Spinal cord (tissue), 10 donors: ENCODE measurements around the gene TATDN3. TPM values are rescaled to one million over a fixed set of nuclear protein-coding genes. Genes with fewer than 3 reads are reported as not detected.
"Not testable (repeated sequence)": the region's sequence is repeated elsewhere in the genome, so short reads cannot be mapped to it uniquely, and the experiment has no call there.

Experiments
- DNase-seq, 6 donors: peaks; one replicate each; pipeline versions ENCODE4 v3.0.0 to v3.0.0-alpha.2; 2013 to 2015; ENCODE audit warnings: low spot score in 6 of 6, low read depth in 4 of 6
- H3K27ac ChIP-seq: one replicate; pipeline ENCODE4 v1.5.1; 2013; ENCODE audit warnings: low read depth, low read length, control low read depth
- H3K27me3 ChIP-seq: one replicate; pipeline ENCODE4 v1.6.1; 2013; ENCODE audit warnings: low read length; ENCODE audit not compliant: control insufficient read depth, insufficient read depth
- H3K36me3 ChIP-seq: one replicate; pipeline ENCODE4 v1.6.1; 2013; ENCODE audit warnings: low read length; ENCODE audit not compliant: control insufficient read depth, insufficient read depth
- H3K4me1 ChIP-seq: one replicate; pipeline ENCODE4 v1.6.1; 2013; ENCODE audit warnings: low read length; ENCODE audit not compliant: control insufficient read depth, insufficient read depth
- H3K4me3 ChIP-seq: one replicate; pipeline ENCODE4 v1.5.1; 2013; ENCODE audit warnings: low read depth, low read length, control low read depth
- H3K9me3 ChIP-seq: one replicate; pipeline ENCODE4 v1.6.1; 2013; ENCODE audit warnings: low read length; ENCODE audit not compliant: control insufficient read depth, insufficient read depth
- WGBS: methylation state at CpG from one replicate; pipeline ENCODE4 v1.1.5; 2013; ENCODE audit warnings: missing lambda C conversion rate; ENCODE audit not compliant: insufficient coverage; 5-methylcytosine and 5-hydroxymethylcytosine counted together
- polyA plus RNA-seq, 2 donors: library from polyadenylated mRNA; unstranded; fragments of 120-200 nt; gene quantifications; one replicate each; pipeline ENCODE4 v1.2.1, GENCODE V29; 2013; ENCODE audit not compliant: insufficient read length in 2 of 2
- total RNA-seq, 2 donors: library from RNA; depleted of rRNA in 1 of 2; stranded (reverse); fragments of 120-200 nt in 1 of 2; fragments of >200 nt in 1 of 2; gene quantifications; one replicate each; pipeline versions ENCODE4 v1.2.3 to v1.2.4, GENCODE V29; 2013 to 2014
- donor health status: healthy.

TATDN3 gene
- total and polyA plus RNA-seq, 4 donors: 19.1 to 24.7 (median 21.9) TPM

DNA sequence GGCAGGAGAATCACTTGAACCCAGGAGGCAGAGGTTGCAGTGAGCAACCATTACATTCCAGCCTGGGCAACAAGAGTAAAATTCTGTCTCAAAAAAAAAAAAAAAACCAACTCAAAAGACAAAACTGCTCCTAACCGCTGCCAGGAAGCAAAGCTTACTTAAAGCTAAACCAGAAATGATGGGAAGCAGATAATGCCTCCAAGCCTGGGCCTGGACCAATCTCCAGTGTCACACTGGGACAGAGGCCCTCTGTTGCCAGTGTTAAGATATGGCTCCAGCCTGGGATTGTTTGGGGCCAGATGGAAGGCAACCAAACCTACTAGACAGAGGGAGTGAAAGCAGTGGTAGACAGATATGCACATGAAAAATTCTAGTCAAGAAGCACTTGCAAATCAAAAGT is 37.0 kb upstream of the TATDN3 start:
- H3K27me3 ChIP-seq: no peaks in the 10 kb centered on the region
- H3K9me3 ChIP-seq: no peaks in the 10 kb centered on the region
- DNase-seq: peak in 1 of 6 donors; percentile 78
- no peaks in the 10 kb centered on the region for H3K36me3 ChIP-seq
- no CpG with 5 or more reads among the region's 1 CpG for WGBS
- no peak overlapping the region for H3K27ac ChIP-seq
- H3K4me3 ChIP-seq: no peak overlapping the region
- no peaks in the 10 kb centered on the region for H3K4me1 ChIP-seq

DNA sequence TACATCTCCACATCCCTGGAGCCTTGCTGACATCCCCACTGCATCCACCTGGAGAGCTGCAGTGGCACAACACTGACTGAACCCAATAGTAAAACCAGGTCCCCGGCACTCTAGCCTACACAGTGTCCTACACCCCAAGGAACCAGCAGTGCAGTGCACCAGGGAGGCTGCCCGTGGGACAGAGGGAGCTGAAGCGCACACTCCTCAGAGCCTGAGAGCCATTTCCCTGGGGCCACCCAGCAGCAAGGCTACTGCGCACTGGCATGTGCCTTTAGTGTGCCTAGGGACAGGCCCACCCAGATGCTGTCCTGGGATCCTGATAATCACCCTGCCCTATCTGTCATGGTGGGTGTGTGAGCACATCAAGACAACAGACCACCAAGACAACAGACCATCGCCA is 32.0 kb upstream of the TATDN3 start:
- Histone ChIP-seq H3K27ac (no peak overlapping the region), H3K9me3 (no peaks in the 10 kb centered on the region), H3K36me3 (peaks cover 15% of the 10 kb centered on the region), H3K27me3 (no peaks in the 10 kb centered on the region), H3K4me1 (no peaks in the 10 kb centered on the region), H3K4me3 (no peak overlapping the region)
- no peak for DNase-seq
- WGBS: 100% methylated on average over 5 of the region's 5 CpGs

DNA sequence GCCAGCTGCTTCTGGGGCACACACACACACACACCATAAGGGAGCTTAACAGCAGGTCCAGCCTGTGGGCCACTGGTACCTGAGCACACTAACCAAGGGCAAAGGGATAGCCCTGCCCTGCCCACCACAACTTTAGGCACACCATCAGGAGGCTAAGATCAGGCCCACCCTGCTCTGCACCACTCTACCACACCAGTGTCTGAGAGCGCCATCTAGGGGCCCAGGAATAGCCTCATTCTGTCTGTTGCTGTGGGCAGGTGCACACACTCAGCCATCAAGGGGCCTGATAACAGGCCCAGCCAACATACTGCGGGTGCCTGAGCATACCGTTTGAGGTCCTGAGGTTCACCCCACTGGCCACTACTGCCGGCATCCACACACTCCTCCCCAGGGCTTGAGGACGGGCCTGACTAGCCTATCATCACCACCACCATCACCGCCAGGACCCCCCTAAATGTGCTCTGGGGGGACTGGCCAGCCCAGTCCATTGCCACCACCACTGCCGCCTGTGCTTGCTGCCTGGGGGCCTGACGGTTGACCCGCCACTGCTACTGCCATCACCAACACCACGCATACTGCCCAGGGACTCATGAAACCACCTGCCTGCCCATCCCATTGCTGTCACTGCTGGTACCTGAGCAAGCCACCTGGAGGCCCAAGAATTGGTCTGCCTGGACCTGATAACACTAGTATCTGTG is 31.4 kb upstream of the TATDN3 start:
- Histone ChIP-seq H3K27ac (no peak overlapping the region), H3K27me3 (no peaks in the 10 kb centered on the region), H3K36me3 (peaks cover 15% of the 10 kb centered on the region), H3K4me1 (no peaks in the 10 kb centered on the region), H3K4me3 (no peak overlapping the region), H3K9me3 (no peaks in the 10 kb centered on the region)
- WGBS: 92% methylated on average over 9 of the region's 10 CpGs
- no peak for DNase-seq

- Histone ChIP-seq H3K4me1 (no peaks in the 10 kb centered on the region), H3K36me3 (peaks cover 15% of the 10 kb centered on the region), H3K4me3 (no peak overlapping the region), H3K9me3 (peaks cover 3% of the 10 kb centered on the region), H3K27ac (no peak overlapping the region), H3K27me3 (no peaks in the 10 kb centered on the region)
- DNase-seq: no peak
- WGBS: no CpG with 5 or more reads among the region's 4 CpGs
Observed at GRCh38 chr1:212762234-212762633, 29.5 kb upstream of the TATDN3 start.

DNA sequence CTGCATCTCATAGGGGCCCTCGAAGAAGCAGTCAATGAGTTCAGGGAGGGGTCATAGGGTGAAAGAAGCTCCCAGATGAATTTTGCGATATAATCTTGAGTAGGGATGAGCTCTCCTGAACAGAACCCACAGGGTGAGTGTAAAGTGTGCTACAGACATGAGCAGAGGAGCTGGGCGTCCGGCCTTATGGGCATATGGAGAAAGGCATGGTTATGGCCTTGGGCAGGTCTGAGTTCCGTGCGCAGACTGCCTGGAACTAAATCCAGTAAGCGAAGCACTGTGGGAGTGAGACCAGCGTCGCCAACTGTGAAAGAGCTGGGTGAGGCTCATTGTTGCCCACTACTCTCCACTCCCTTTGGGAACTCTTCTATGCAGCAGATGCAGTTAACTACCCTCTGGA is 28.9 kb upstream of the TATDN3 start:
- Histone ChIP-seq H3K4me3 (no peak overlapping the region), H3K4me1 (no peaks in the 10 kb centered on the region), H3K36me3 (peaks cover 15% of the 10 kb centered on the region), H3K9me3 (peaks cover 3% of the 10 kb centered on the region), H3K27me3 (no peaks in the 10 kb centered on the region), H3K27ac (no peak overlapping the region)
- no peak for DNase-seq
- 98% methylated on average over 5 of the region's 9 CpGs for WGBS

DNA sequence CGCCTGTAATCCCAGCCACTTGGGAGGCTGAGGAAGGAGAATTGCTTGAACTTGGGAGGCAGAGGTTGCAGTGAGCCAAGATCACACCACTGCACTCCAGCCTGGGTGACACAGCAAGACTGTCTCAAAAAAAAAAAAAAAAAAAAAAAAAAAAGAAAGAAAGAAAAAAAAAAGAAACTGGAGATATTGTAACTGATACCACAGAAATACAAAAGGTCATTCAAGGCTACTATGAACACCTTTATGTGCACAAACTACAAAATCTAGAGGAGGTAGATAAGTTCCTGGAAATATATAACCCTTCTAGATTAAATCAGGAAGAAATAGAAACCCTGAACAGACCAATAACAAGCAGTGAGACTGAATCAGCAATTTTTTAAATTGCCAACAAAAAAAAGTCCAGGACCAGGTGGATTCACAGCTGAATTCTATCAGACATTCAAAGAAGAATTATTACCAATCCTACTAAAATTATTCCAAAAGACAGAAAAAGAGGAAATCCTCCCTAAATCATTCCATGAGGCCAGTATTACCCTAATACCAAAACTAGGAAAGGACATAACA is 26.9 kb upstream of the TATDN3 start:
- H3K4me3 ChIP-seq, H3K9me3 ChIP-seq, H3K4me1 ChIP-seq, H3K27me3 ChIP-seq, DNase-seq, H3K27ac ChIP-seq: not testable (repeated sequence)
- no CpG with 5 or more reads among the region's 1 CpG for WGBS
- peaks cover 15% of the 10 kb centered on the region for H3K36me3 ChIP-seq

DNA sequence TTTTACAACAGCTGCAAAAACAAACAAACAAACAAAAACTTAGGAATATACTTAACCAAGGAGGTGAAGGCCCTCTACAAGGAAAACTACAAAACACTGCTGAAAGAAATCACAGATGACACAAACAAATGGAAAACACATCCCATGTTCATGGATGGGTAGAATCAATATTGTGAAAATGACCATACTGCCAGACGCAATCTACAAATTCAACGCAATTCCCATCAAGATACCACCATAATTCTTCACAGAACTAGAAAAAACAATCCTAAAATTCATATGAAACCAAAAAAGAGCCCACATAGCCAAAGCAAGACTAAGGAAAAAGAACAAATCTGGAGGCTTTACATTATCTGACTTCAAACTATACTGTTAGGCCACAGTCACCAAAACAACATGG is 24.9 kb upstream of the TATDN3 start:
- WGBS: no CpG with 5 or more reads among the region's 2 CpGs
- H3K4me3 ChIP-seq, H3K27ac ChIP-seq, H3K4me1 ChIP-seq, H3K27me3 ChIP-seq, H3K36me3 ChIP-seq, DNase-seq: not testable (repeated sequence)
- H3K9me3 ChIP-seq: peaks cover 11% of the 10 kb centered on the region

GRCh38 chr1:212769459-212770167 is 22.1 kb upstream of the TATDN3 start:
- H3K9me3 ChIP-seq: peaks cover 11% of the 10 kb centered on the region
- no peak overlapping the region for H3K4me3 ChIP-seq
- H3K36me3 ChIP-seq: no peaks in the 10 kb centered on the region
- no CpG with 5 or more reads among the region's 1 CpG for WGBS
- no peak for DNase-seq
- no peak overlapping the region for H3K27ac ChIP-seq
- H3K27me3 ChIP-seq: no peaks in the 10 kb centered on the region
- H3K4me1 ChIP-seq: no peaks in the 10 kb centered on the region

- Histone ChIP-seq H3K36me3 (no peaks in the 10 kb centered on the region), H3K9me3 (peaks cover 11% of the 10 kb centered on the region), H3K4me1 (no peaks in the 10 kb centered on the region), H3K27me3 (no peaks in the 10 kb centered on the region), H3K27ac (no peak overlapping the region), H3K4me3 (no peak overlapping the region)
- DNase-seq: no peak
Observed at GRCh38 chr1:212771341-212771740, 20.4 kb upstream of the TATDN3 start.

GRCh38 chr1:212773011-212773410 is 18.7 kb upstream of the TATDN3 start:
- DNase-seq: no peak
- Histone ChIP-seq H3K36me3 (no peaks in the 10 kb centered on the region), H3K27me3 (no peaks in the 10 kb centered on the region), H3K27ac (no peak overlapping the region), H3K4me1 (no peaks in the 10 kb centered on the region), H3K4me3 (no peak overlapping the region), H3K9me3 (peaks cover 8% of the 10 kb centered on the region)
- no CpG with 5 or more reads among the region's 2 CpGs for WGBS
